ENCODE data around the gene RTTN.

GRCh38 chr18:70219688-70220087 is 14.2 kb upstream of the RTTN start:
- TF ChIP-seq CTCF (IDR thresholded peaks at IDR 0.05): no peak
- TF ChIP-seq POLR2A (IDR thresholded peaks at IDR 0.05): no peak

All from testis (tissue), 2 donors.